MM.1S (cell line): Measurements from ENCODE around the gene AADAC.

ENCODE experiments used
- EZH2 ChIP-seq: fragments of 300-600 bp; sonication (generic); optimal IDR thresholded peaks from 2 replicates; pipeline ENCODE3; 2017; ENCODE audit warnings: low read depth, mild to moderate bottlenecking, antibody characterized with exemption, low read length, mixed read lengths
- EZH2phosphoT487 ChIP-seq: fragments of 300-600 bp; sonication (generic); IDR thresholded peaks from 2 replicates; pipeline ENCODE4 v1.6.1; 2018; ENCODE audit warnings: antibody characterized with exemption, low read length
- TF ChIP-seq, protein P1 (sequence below): fragments of 300-600 bp; sonication (generic); IDR thresholded peaks from 2 replicates; pipeline ENCODE4 v1.5.1; 2016; ENCODE audit warnings: antibody characterized with exemption, low read length, mixed read lengths

DNA sequence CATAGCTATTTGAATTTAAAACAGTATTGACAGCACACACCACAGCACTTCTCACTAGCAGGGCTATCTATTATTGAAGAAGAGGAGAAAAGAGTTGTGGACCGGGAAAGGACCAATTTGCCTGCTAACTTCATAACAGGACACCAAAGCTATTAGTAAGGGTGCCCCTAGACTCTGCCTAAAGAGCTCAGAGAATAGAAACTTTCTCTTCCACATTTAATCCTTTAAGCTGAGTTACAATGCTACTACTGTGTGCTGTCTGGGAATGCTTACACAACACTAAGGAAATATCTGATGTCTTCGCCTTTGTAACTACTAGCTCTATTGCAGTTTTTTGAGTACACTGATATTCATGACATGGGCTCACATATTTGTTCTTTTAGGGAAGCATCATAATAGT lies 13.5 kb upstream of the AADAC start:
- TF ChIP-seq, protein P1, sequence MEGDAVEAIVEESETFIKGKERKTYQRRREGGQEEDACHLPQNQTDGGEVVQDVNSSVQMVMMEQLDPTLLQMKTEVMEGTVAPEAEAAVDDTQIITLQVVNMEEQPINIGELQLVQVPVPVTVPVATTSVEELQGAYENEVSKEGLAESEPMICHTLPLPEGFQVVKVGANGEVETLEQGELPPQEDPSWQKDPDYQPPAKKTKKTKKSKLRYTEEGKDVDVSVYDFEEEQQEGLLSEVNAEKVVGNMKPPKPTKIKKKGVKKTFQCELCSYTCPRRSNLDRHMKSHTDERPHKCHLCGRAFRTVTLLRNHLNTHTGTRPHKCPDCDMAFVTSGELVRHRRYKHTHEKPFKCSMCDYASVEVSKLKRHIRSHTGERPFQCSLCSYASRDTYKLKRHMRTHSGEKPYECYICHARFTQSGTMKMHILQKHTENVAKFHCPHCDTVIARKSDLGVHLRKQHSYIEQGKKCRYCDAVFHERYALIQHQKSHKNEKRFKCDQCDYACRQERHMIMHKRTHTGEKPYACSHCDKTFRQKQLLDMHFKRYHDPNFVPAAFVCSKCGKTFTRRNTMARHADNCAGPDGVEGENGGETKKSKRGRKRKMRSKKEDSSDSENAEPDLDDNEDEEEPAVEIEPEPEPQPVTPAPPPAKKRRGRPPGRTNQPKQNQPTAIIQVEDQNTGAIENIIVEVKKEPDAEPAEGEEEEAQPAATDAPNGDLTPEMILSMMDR, result no peak
- no peak for TF ChIP-seq EZH2phosphoT487
- TF ChIP-seq EZH2, result no peak
